Caco-2 (cell line): ENCODE measurements around the gene COG3. TPM values are rescaled to one million over a fixed set of nuclear protein-coding genes. Genes with fewer than 3 reads are reported as not detected.

Source experiments
- BruUV-seq: library from RNA; stranded (reverse); fragments of 400-500 nt; replicated peaks from 2 replicates; lab custom pipeline; 2021; lab: Mats Ljungman, UMichigan
- CTCF ChIA-PET: fragments of 300-600 bp; sonication (Branson Sonifier 250); formaldehyde crosslinking; loops from one replicate; lab custom pipeline; 2022; ENCODE audit warnings: antibody characterized with exemption; lab: Charles Lee
- POLR2A ChIA-PET: fragments of 300-600 bp; sonication (Branson Sonifier 250); formaldehyde crosslinking; loops from one replicate; lab custom pipeline; 2022; ENCODE audit warnings: antibody characterized with exemption; lab: Charles Lee
- DNase-seq, 2 experiments: peaks; one replicate each; pipeline versions ENCODE4 v3.0.0 to v3.0.0-alpha.2; 2020 to 2022
- H3K27me3 ChIP-seq: replicated peaks from 2 replicates; pipeline ENCODE4 v1.6.0; 2011; ENCODE audit warnings: low read length; ENCODE audit not compliant: control insufficient read depth, insufficient read depth
- H3K36me3 ChIP-seq: 2 replicates; pipeline ENCODE4 v1.5.1; 2011; ENCODE audit warnings: low read length; ENCODE audit not compliant: control insufficient read depth, insufficient read depth
- H3K4me1 ChIP-seq: fragments of 250-450 bp; sonication (Bioruptor Pico); 2 replicates; pipeline ENCODE4 v1.5.1; 2020; ENCODE audit warnings: mild to moderate bottlenecking
- H3K4me3 ChIP-seq: 2 replicates; pipeline ENCODE4 v1.5.1; 2011; ENCODE audit warnings: low read depth, mild to moderate bottlenecking, control low read depth, low read length
- H3K9me3 ChIP-seq: fragments of 250-450 bp; sonication (Bioruptor Pico); 2 replicates; pipeline ENCODE4 v1.5.1; 2020; ENCODE audit warnings: mild to moderate bottlenecking, moderate library complexity
- H3K27ac Mint-ChIP-seq: one replicate; pipeline ENCODE4 v1.8.0; 2022; ENCODE audit warnings: mixed read lengths; ENCODE audit not compliant: unreplicated experiment
- H3K27me3 Mint-ChIP-seq: one replicate; pipeline ENCODE4 v1.8.0; 2022; ENCODE audit warnings: mixed read lengths; ENCODE audit not compliant: insufficient read depth, unreplicated experiment
- H3K36me3 Mint-ChIP-seq: one replicate; pipeline ENCODE4 v1.8.0; 2022; ENCODE audit warnings: mild to moderate bottlenecking, mixed read lengths; ENCODE audit not compliant: insufficient read depth, unreplicated experiment
- H3K4me1 Mint-ChIP-seq: one replicate; pipeline ENCODE4 v1.8.0; 2022; ENCODE audit warnings: low read depth, mixed read lengths; ENCODE audit not compliant: unreplicated experiment
- H3K4me3 Mint-ChIP-seq: one replicate; pipeline ENCODE4 v1.8.0; 2022; ENCODE audit warnings: mild to moderate bottlenecking, moderate library complexity, mixed read lengths; ENCODE audit not compliant: unreplicated experiment
- H3K9me3 Mint-ChIP-seq: one replicate; pipeline ENCODE4 v1.8.0; 2022; ENCODE audit warnings: mixed read lengths; ENCODE audit not compliant: unreplicated experiment
- intact Hi-C: fragments of 100-400 bp; cut with micrococcal nuclease; formaldehyde crosslinking; loops from one replicate; pipeline ENCODE4 v1.10.0; 2022; ENCODE audit not compliant: unreplicated experiment
- total RNA-seq: library from RNA; stranded (reverse); gene quantifications from 2 replicates; pipeline ENCODE4 v1.2.3, GENCODE V29; 2022
- TF ChIP-seq, protein P1 (sequence below), 2 experiments: fragments of 200-600 bp in 1 of 2; IDR thresholded peaks; 1 replicate in 1 of 2; 2 replicates in 1 of 2; pipeline versions ENCODE4 v1.5.1 to v1.8.0; 2011 to 2022; ENCODE audit warnings: antibody characterized with exemption in 1 of 2, control low read depth in 1 of 2, inconsistent platforms in 1 of 2, low read depth in 1 of 2, low read length in 1 of 2, mild to moderate bottlenecking in 1 of 2, moderate library complexity in 1 of 2; ENCODE audit not compliant: insufficient read depth in 1 of 2, severe bottlenecking in 1 of 2, unreplicated experiment in 1 of 2

COG3 gene
- total RNA-seq, 1 experiment from 2014 or later: 35.8 TPM

DNA sequence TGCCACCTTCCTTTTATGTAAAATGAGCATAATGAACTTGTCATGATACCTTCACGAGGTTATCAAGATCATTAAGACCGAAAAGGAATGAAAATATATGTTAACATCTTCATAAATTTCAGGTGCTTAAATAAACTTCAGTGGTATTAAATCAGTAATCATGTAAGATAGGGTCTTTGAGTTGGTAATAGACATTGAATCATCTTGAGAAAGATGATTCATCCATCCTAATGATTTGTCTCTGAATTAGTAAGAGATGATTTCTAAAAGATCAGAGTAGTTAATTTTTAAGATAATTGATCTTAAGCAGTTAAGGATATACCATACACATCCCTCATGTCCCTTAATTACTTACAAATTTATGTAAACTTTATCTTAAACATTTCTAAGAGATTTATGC lies 52.0 kb downstream of the COG3 start:
- H3K4me1 ChIP-seq: peaks cover 56% of the 10 kb centered on the region

DNA sequence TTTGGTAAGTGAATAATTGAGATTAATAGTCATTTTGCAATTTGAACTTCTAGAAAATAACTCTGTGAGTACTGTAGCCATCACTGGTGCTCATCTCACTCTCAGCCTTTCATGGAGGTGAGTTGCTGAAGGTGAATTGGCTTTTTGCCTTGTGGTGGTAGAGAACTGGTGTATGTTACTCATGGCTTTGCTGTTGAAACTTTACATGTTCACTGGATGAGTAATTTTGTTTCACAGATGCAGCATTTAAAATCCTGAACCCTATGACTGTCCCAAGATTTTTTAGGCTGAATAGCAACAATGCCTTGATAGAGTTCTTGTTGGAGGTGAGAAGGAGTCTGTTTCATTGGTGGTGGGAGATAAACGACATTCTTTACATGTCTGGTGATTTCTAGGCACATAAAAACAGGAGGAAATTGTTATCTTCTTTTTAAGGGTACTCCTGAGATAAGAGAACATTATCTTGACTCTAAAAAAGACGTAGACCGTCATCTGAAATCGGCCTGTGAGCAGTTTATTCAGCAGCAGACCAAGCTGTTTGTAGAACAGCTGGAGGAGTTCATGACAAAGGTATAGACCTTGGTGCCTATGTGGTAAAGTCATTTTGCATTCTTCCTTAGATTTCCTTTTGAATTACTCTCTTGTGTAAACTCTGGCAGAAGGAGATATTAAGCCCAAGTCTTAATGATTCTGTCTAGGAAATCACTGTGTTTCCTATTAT lies 53.9 kb downstream of the COG3 start:
- POLR2A ChIA-PET: interaction anchor here (0.7 kb wide), 1 partner anchor 178 kb away, joined by 3 read pairs; the partner anchor contains the start of gene TPT1
- no peaks in the 10 kb centered on the region for H3K9me3 ChIP-seq
- TF ChIP-seq, protein P1, sequence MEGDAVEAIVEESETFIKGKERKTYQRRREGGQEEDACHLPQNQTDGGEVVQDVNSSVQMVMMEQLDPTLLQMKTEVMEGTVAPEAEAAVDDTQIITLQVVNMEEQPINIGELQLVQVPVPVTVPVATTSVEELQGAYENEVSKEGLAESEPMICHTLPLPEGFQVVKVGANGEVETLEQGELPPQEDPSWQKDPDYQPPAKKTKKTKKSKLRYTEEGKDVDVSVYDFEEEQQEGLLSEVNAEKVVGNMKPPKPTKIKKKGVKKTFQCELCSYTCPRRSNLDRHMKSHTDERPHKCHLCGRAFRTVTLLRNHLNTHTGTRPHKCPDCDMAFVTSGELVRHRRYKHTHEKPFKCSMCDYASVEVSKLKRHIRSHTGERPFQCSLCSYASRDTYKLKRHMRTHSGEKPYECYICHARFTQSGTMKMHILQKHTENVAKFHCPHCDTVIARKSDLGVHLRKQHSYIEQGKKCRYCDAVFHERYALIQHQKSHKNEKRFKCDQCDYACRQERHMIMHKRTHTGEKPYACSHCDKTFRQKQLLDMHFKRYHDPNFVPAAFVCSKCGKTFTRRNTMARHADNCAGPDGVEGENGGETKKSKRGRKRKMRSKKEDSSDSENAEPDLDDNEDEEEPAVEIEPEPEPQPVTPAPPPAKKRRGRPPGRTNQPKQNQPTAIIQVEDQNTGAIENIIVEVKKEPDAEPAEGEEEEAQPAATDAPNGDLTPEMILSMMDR (IDR thresholded peaks at IDR 0.05; ENCODE audit: insufficient read depth in 1 of 2, low read depth in 1 of 2, low read length in 1 of 2, severe bottlenecking in 1 of 2, unreplicated experiment in 1 of 2): no peak
- Mint-ChIP-seq H3K4me3 (peak overlapping the region; percentile 73), H3K36me3 (peaks cover 89% of the 10 kb centered on the region), H3K27ac (peak overlapping the region; percentile 92), H3K9me3 (no peaks in the 10 kb centered on the region), H3K27me3 (no peaks in the 10 kb centered on the region), H3K4me1 (peaks cover 43% of the 10 kb centered on the region)
- peak; percentile 52 to 76 for DNase-seq
- no peak overlapping the region for H3K4me3 ChIP-seq
- intact Hi-C loops: loop anchor here (1.0 to 2.0 kb wide), 3 partner anchors 7 to 210 kb away; no protein-coding TSS in a partner anchor
- no peaks in the 10 kb centered on the region; the same call in 1 of the 2 replicates for H3K36me3 ChIP-seq
- BruUV-seq: no TSS peak
- CTCF ChIA-PET: no interaction called here
- peaks cover 71% of the 10 kb centered on the region for H3K4me1 ChIP-seq
- no peaks in the 10 kb centered on the region for H3K27me3 ChIP-seq

More for the DNA sequence above, 52.0 kb downstream of the COG3 start:
- no peak overlapping the region for H3K4me3 Mint-ChIP-seq
- H3K9me3 Mint-ChIP-seq: no peaks in the 10 kb centered on the region
- no peak for DNase-seq
- intact Hi-C loops: no loop called here
- no peak overlapping the region for H3K4me3 ChIP-seq
- POLR2A ChIA-PET: no interaction called here
- H3K27me3 ChIP-seq: no peaks in the 10 kb centered on the region
- CTCF ChIA-PET: no interaction called here
- peaks cover 77% of the 10 kb centered on the region for H3K36me3 Mint-ChIP-seq
- H3K36me3 ChIP-seq: no peaks in the 10 kb centered on the region; the same call in 1 of the 2 replicates
- H3K4me1 Mint-ChIP-seq: peaks cover 29% of the 10 kb centered on the region
- no peak overlapping the region for H3K27ac Mint-ChIP-seq
- H3K9me3 ChIP-seq: no peaks in the 10 kb centered on the region
- BruUV-seq: no TSS peak
- TF ChIP-seq, protein P1 (IDR thresholded peaks at IDR 0.05; ENCODE audit: insufficient read depth in 1 of 2, low read depth in 1 of 2, low read length in 1 of 2, severe bottlenecking in 1 of 2, unreplicated experiment in 1 of 2): no peak
- no peaks in the 10 kb centered on the region for H3K27me3 Mint-ChIP-seq

DNA sequence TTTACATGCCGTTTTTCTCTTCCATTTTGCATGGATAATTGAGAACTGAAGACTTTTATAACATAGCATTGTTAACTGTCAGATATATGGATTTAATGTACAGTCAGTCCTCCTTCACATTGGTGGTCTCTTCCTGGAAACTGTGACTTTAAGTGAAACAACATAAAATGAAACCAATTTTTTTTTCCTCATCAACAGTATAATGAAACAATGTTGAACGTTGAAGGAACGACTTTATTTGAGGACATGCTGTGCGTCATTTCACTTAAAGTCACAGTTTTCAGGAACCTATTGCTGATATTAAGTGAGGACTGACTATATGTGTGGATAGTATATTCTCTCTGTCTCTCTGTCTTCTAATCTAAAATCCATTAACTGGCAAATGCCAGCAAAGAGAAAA lies 54.8 kb downstream of the COG3 start:
- Histone ChIP-seq H3K9me3 (no peaks in the 10 kb centered on the region), H3K4me1 (peaks cover 76% of the 10 kb centered on the region), H3K36me3 (peaks cover 2% of the 10 kb centered on the region; the same call in 1 of the 2 replicates), H3K4me3 (no peak overlapping the region), H3K27me3 (no peaks in the 10 kb centered on the region)
- CTCF ChIA-PET: no interaction called here
- intact Hi-C loops: loop anchor here (1.0 to 2.0 kb wide), 3 partner anchors 8 to 209 kb away; no protein-coding TSS in a partner anchor
- H3K9me3 Mint-ChIP-seq: no peaks in the 10 kb centered on the region
- TF ChIP-seq, protein P1 (IDR thresholded peaks at IDR 0.05; ENCODE audit: insufficient read depth in 1 of 2, low read depth in 1 of 2, low read length in 1 of 2, severe bottlenecking in 1 of 2, unreplicated experiment in 1 of 2): no peak
- POLR2A ChIA-PET: no interaction called here
- H3K36me3 Mint-ChIP-seq: peaks cover 89% of the 10 kb centered on the region
- DNase-seq: no peak
- peaks cover 50% of the 10 kb centered on the region for H3K4me1 Mint-ChIP-seq
- no peaks in the 10 kb centered on the region for H3K27me3 Mint-ChIP-seq
- BruUV-seq: no TSS peak
- H3K4me3 Mint-ChIP-seq: peak overlapping the region; percentile 73
- H3K27ac Mint-ChIP-seq: peak overlapping the region; percentile 92
